HG02763 (cell line): ENCODE measurements around the gene TMEM117.

Source experiments
- ATAC-seq: cut with Tn5 transposase; IDR thresholded peaks from one replicate; pipeline ENCODE4 v1.9.1; 2021; ENCODE audit warnings: mild to moderate bottlenecking, moderate library complexity; ENCODE audit not compliant: unreplicated experiment

The TMEM117 gene

GRCh38 chr12:44433659-44434058 is 597.8 kb downstream of the TMEM117 start:
- no peak for ATAC-seq

DNA sequence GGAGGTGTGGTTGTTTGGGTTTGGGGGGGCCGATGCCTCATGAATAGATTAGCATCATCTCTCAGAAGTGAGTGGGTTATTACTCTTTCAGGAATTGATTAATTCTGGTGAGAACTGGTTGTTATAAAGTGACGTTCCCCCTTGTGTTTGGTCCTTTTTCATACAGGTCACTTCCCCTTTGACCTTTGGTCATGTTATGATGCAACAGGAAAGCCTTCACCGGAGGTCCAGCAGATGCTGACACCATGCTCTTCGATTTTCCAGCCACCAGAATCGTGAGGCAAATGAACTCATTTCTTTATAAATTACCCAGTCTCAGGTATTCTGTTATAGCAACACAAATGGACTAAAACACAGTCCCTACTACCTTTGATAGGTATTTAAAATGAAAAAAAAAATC is 600.9 kb downstream of the TMEM117 start:
- no peak for ATAC-seq
